ENCODE results near the gene RFC4. TPM values are rescaled to one million over a fixed set of nuclear protein-coding genes. Genes with fewer than 3 reads are reported as not detected.
A peak's percentile ranks its signal among the peaks of the same experiment; 100 is the strongest.

The RFC4 gene
- total RNA-seq, 1 donor from 2014 or later = 12.4 TPM

DNA sequence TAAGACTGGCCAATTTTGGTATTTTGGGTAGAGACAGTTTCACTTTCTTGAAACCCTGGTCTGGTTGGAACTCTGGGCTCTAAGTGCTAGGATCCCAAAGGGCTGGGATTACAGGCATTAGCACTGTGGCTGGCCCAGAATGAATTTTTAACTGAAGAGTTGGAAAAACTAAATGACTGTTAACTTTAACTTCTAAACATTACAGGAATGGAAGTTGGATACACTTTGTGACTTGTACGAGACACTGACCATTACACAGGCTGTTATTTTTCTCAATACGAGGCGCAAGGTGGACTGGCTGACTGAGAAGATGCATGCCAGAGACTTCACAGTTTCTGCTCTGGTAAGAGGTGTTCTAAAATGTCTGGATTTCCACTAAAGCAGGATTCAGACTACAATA, 19.4 kb downstream of the RFC4 start:
- DNase-seq (ENCODE audit: low spot score) = no peak
- Mint-ChIP-seq H3K36me3 (ENCODE audit: low read depth) (peaks cover 56% of the 10 kb centered on the region), H3K4me1 (ENCODE audit: low read depth) (peaks cover 63% of the 10 kb centered on the region), H3K4me3 (ENCODE audit: unreplicated experiment) (peak overlapping the region; percentile 98), H3K27me3 (ENCODE audit: low read depth) (no peaks in the 10 kb centered on the region), H3K27ac (ENCODE audit: unreplicated experiment) (peak overlapping the region; percentile 70), H3K9me3 (ENCODE audit: low read depth) (no peaks in the 10 kb centered on the region)
- TF ChIP-seq, protein P1, sequence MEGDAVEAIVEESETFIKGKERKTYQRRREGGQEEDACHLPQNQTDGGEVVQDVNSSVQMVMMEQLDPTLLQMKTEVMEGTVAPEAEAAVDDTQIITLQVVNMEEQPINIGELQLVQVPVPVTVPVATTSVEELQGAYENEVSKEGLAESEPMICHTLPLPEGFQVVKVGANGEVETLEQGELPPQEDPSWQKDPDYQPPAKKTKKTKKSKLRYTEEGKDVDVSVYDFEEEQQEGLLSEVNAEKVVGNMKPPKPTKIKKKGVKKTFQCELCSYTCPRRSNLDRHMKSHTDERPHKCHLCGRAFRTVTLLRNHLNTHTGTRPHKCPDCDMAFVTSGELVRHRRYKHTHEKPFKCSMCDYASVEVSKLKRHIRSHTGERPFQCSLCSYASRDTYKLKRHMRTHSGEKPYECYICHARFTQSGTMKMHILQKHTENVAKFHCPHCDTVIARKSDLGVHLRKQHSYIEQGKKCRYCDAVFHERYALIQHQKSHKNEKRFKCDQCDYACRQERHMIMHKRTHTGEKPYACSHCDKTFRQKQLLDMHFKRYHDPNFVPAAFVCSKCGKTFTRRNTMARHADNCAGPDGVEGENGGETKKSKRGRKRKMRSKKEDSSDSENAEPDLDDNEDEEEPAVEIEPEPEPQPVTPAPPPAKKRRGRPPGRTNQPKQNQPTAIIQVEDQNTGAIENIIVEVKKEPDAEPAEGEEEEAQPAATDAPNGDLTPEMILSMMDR (IDR thresholded peaks at IDR 0.05) = no peak

GRCh38 chr3:186785495-186786018, 20.7 kb downstream of the RFC4 start:
- no peaks in the 10 kb centered on the region for H3K27me3 Mint-ChIP-seq (ENCODE audit: low read depth)

GRCh38 chr3:186784820-186785494, 21.3 kb downstream of the RFC4 start:
- DNase-seq (ENCODE audit: low spot score) = no peak
- Mint-ChIP-seq H3K27ac (ENCODE audit: unreplicated experiment) (peak overlapping the region; percentile 97), H3K36me3 (ENCODE audit: low read depth) (peaks cover 56% of the 10 kb centered on the region), H3K27me3 (ENCODE audit: low read depth) (no peaks in the 10 kb centered on the region), H3K9me3 (ENCODE audit: low read depth) (no peaks in the 10 kb centered on the region), H3K4me3 (ENCODE audit: unreplicated experiment) (peak overlapping the region; percentile 98), H3K4me1 (ENCODE audit: low read depth) (peaks cover 64% of the 10 kb centered on the region)
- TF ChIP-seq, protein P1 (IDR thresholded peaks at IDR 0.05) = no peak

More at GRCh38 chr3:186785495-186786018, 20.7 kb downstream of the RFC4 start:
- DNase-seq (ENCODE audit: low spot score) = no peak
- Mint-ChIP-seq H3K9me3 (ENCODE audit: low read depth) (no peaks in the 10 kb centered on the region), H3K36me3 (ENCODE audit: low read depth) (peaks cover 56% of the 10 kb centered on the region), H3K27ac (ENCODE audit: unreplicated experiment) (peak overlapping the region; percentile 97), H3K4me3 (ENCODE audit: unreplicated experiment) (peak overlapping the region; percentile 98), H3K4me1 (ENCODE audit: low read depth) (peaks cover 64% of the 10 kb centered on the region)
- TF ChIP-seq, protein P1 (IDR thresholded peaks at IDR 0.05) = no peak

DNA sequence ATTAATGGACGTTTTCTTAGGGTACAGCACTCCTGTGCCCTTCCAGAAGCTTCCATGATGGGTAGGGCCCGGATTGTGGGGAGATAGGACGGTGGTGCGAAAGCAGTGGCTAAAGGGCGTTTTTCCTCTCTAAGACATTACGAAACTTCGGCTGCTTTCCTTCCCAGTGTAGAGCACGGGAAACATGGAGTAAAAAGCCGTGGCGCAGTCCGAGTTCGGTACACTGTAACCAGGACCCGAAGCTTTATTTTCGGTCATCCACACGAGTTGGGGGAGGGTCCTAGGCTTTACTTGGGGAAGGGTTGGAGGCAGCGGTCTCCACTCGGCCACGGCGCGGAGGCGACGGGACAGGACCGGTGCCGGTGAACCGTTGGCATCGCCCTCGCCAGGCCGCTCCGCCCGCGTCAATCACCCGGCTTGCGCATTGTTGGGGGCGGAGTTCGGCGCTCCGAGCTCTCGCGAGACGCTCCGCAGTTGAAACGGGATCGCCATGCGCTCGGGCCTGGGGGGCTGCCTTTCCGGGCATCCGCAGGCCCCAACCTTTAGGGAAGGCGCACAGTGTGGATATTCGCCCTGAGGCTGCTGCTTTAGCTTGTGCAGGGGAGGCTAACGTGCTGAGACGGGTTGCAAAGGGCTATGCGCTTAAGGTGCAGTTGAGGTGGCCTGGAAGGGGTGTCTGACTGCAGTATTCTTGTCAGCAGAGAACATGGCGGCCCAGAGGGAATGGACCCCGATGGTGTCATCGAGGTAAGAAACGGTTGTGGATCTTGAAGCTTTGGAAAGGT, 22.4 kb downstream of the RFC4 start:
- Mint-ChIP-seq H3K4me3 (ENCODE audit: unreplicated experiment) (peak overlapping the region; percentile 98), H3K27ac (ENCODE audit: unreplicated experiment) (peak overlapping the region; percentile 97), H3K9me3 (ENCODE audit: low read depth) (no peaks in the 10 kb centered on the region), H3K27me3 (ENCODE audit: low read depth) (no peaks in the 10 kb centered on the region), H3K4me1 (ENCODE audit: low read depth) (peaks cover 58% of the 10 kb centered on the region), H3K36me3 (ENCODE audit: low read depth) (peaks cover 51% of the 10 kb centered on the region)
- TF ChIP-seq, protein P1 (IDR thresholded peaks at IDR 0.05) = no peak
- DNase-seq (ENCODE audit: low spot score) = no peak

GRCh38 chr3:186783058-186783730, 23.1 kb downstream of the RFC4 start, which contains the start of gene EIF4A2:
Gene EIF4A2, plus strand, starts transcription at chr3:186783577. Its CDS starts 34 bp downstream, at chr3:186783611.
- Mint-ChIP-seq H3K9me3 (ENCODE audit: low read depth) (no peaks in the 10 kb centered on the region), H3K4me1 (ENCODE audit: low read depth) (peaks cover 51% of the 10 kb centered on the region), H3K36me3 (ENCODE audit: low read depth) (peaks cover 43% of the 10 kb centered on the region), H3K27ac (ENCODE audit: unreplicated experiment) (peak within 1 kb of the TSS; percentile 97), H3K27me3 (ENCODE audit: low read depth) (no peaks in the 10 kb centered on the region), H3K4me3 (ENCODE audit: unreplicated experiment) (peak within 1 kb of the TSS; percentile 98)
- DNase-seq (ENCODE audit: low spot score) = peak; percentile 95
- TF ChIP-seq, protein P1 (IDR thresholded peaks at IDR 0.05) = no peak

Data from chondrocyte (in vitro differentiated cells).